GM10847 (cell line): Measurements from ENCODE around the gene BOD1L1.
A peak's percentile ranks its signal among the peaks of the same experiment; 100 is the strongest.

ENCODE experiments used
- POLR2A ChIP-seq: IDR thresholded peaks from 2 replicates; pipeline ENCODE4 v1.6.1; 2011; ENCODE audit not compliant: insufficient read length; ENCODE audit errors: extremely low read depth

BOD1L1 gene

GRCh38 chr4:13627606-13628311 lies at the start of gene BOD1L1:
Gene BOD1L1, minus strand, starts transcription at chr4:13627725. Its CDS starts 138 bp downstream, at chr4:13627587.
- TF ChIP-seq POLR2A: peak; percentile 86

- TF ChIP-seq POLR2A: no peak
Observed at GRCh38 chr4:13674971-13675370, 47.4 kb upstream of the BOD1L1 start.

- TF ChIP-seq POLR2A: no peak
Observed at GRCh38 chr4:13673167-13673566, 45.6 kb upstream of the BOD1L1 start.

- TF ChIP-seq POLR2A: no peak
Observed at GRCh38 chr4:13670456-13671160, 43.1 kb upstream of the BOD1L1 start.

GRCh38 chr4:13665701-13666660 lies 38.5 kb upstream of the BOD1L1 start:
- no peak for TF ChIP-seq POLR2A

GRCh38 chr4:13659341-13660070 lies 32.0 kb upstream of the BOD1L1 start:
- no peak for TF ChIP-seq POLR2A

GRCh38 chr4:13656569-13657405 lies 29.3 kb upstream of the BOD1L1 start:
- no peak for TF ChIP-seq POLR2A

- no peak for TF ChIP-seq POLR2A
Observed at GRCh38 chr4:13654162-13654797, 26.8 kb upstream of the BOD1L1 start.

GRCh38 chr4:13653766-13654161 lies 26.2 kb upstream of the BOD1L1 start:
- no peak for TF ChIP-seq POLR2A

- TF ChIP-seq POLR2A: no peak
Observed at GRCh38 chr4:13647031-13647430, 19.5 kb upstream of the BOD1L1 start.

GRCh38 chr4:13645075-13645474 lies 17.6 kb upstream of the BOD1L1 start:
- no peak for TF ChIP-seq POLR2A

GRCh38 chr4:13642170-13642950 lies 14.8 kb upstream of the BOD1L1 start:
- TF ChIP-seq POLR2A: no peak

GRCh38 chr4:13641084-13641483 lies 13.6 kb upstream of the BOD1L1 start:
- TF ChIP-seq POLR2A: no peak
